Head of caudate nucleus (tissue), 42 donors: ENCODE results near the gene ELF2.
"Not testable (repeated sequence)": the region's sequence is repeated elsewhere in the genome, so short reads cannot be mapped to it uniquely, and the experiment has no call there.

Source experiments
- DNase-seq, 42 donors: peaks; one replicate each; pipeline versions ENCODE4 v3.0.0 to v3.0.0-alpha.2; 2020 to 2021; ENCODE audit warnings: mixed read lengths in 7 of 42
- intact Hi-C: fragments of 100-400 bp; cut with DNase I; formaldehyde crosslinking; loops from one replicate; pipeline ENCODE4 v1.15.0; 2022

ELF2 gene

DNA sequence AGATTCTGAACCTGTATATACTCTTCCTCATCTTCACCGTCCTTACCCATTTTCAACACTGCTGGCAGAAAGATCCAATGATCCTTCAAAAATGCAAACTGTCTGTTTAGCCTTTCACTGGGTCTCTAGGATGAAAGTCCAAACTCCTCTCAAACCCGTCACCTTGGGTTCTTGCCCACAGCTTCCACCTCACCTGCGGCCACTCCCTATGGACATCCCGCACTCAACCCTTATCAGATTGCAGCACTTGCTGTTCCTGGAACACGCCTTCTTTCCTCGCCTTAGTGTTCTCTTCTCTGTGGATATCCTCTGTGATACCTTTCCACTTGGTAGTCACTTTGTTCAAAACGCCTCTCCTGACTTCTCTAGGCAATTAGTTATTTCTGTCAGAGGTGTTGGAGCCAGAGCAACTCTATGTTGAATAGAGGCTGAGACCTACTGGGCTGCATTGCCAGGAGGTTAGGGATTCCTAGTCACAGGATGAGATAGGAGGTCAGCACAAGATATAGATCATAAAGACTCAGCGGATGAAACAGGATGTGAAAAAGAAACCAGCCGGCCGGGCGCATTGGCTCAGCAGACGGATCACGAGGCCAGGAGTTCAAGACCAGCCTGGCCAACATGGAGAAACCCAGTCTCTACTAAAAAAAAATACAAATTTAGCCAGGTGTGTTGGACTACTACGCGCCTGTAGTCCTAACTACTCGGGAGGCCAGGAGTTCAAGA lies 165.6 kb downstream of the ELF2 start:
- intact Hi-C loops = no loop called here
- peak in 1 of 42 donors; percentile 12 for DNase-seq

DNA sequence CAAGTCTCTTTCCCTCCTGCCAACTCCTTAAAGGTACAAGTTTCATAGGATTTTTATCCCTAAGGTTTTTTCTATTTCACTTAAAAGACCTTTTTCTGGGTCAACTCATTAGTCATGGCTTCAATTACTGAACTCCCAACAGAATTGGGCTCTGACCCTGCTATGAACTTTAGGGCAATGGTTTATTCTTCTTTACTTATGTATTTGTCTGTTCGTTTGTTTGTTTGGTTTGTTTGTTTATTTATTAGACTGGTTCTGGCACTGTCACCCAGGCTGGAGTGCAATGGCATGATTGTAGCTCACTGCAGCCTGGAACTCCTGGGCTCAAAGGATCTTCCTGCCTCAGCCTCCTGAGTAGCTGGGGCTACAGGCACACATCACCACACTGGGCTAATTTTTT lies 167.3 kb downstream of the ELF2 start:
- intact Hi-C loops = no loop called here
- DNase-seq = peak in 1 of 42 donors; percentile 19

DNA sequence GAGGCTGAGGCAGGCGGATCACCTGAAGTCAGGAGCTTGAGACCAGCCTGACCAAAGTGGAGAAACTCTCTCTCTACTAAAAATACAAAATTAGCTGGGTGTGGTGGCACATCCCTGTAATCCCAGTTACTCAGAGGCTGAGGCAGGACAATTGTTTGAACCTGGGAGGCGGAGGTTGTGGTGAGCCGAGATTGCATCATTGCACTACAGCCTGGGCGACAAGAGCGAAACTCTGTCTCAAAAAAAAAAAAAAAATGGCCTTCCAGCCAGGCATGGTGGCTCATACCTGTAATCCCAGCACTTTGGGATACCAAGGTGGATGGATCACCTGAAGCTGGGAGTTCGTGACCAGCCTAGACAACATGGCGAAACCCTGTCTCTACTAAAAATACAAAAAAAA lies 168.7 kb downstream of the ELF2 start:
- peak in 1 of 42 donors; percentile 4 for DNase-seq
- intact Hi-C loops = not testable (repeated sequence)

DNA sequence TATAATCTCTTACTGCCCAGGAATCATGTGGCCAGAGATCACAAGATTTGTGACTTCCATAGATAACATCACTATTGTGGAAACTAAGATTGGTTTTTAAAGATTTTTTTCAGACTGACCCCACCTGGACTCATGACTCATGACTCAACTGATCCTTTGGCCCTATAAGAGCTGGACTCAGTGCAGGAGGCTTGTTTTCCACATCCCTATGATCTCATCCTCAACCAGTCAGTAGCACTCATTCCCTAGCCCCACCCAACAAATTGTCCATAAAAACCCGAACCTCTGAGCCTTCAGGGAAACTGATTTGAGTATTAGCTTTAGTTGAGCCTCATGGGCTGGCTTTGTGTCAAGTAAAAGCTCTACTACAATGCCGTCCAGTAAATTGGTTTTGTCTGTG lies 169.4 kb downstream of the ELF2 start:
- no peak for DNase-seq
- intact Hi-C loops = no loop called here
